B cell (primary cell): ENCODE data around the gene REN. TPM values are rescaled to one million over a fixed set of nuclear protein-coding genes. Genes with fewer than 3 reads are reported as not detected.
A peak's percentile ranks its signal among the peaks of the same experiment; 100 is the strongest.

Source experiments
- ATAC-seq: fragments of 200-7000 bp; cut with Tn5 transposase; one replicate; pipeline ENCODE4 v1.10.0; 2021; ENCODE audit warnings: low read depth, mild to moderate bottlenecking, moderate number of reproducible peaks, moderate library complexity
- CTCF ChIA-PET: fragments of 350-600 bp; sonication (Branson Sonifier 250); formaldehyde crosslinking; loops from one replicate; lab custom pipeline; 2021; ENCODE audit warnings: antibody characterized with exemption, inconsistent platforms; lab: Charles Lee
- POLR2A ChIA-PET: fragments of 350-600 bp; sonication (Branson Sonifier 250); formaldehyde crosslinking; loops from one replicate; lab custom pipeline; 2021; ENCODE audit warnings: antibody characterized with exemption; lab: Charles Lee
- DNase-seq: peaks from one replicate; pipeline ENCODE4 v3.0.0; 2013
- H2AFZ ChIP-seq: 2 replicates; pipeline ENCODE4 v1.6.1; 2012; ENCODE audit warnings: mild to moderate bottlenecking, low read depth, low read length; ENCODE audit not compliant: insufficient read depth, poor library complexity, severe bottlenecking
- H3K27ac ChIP-seq, 2 donors: 1 replicate in 1 of 2; 2 replicates in 1 of 2; pipeline ENCODE4 v1.5.1; 2012 to 2013; ENCODE audit warnings: low read length in 2 of 2, mild to moderate bottlenecking in 2 of 2, moderate library complexity in 1 of 2
- H3K27me3 ChIP-seq, 4 experiments: fragments of 200-600 bp in 1 of 4; sonication (generic) in 1 of 4; replicated peaks in 1 of 4; 1 replicate in 2 of 4; 2 replicates in 2 of 4; pipeline versions ENCODE4 v1.6.1 to v1.7.0; 2013 to 2016; ENCODE audit warnings: low read length in 3 of 4, mild to moderate bottlenecking in 2 of 4, mixed read lengths in 1 of 4, moderate library complexity in 1 of 4; ENCODE audit not compliant: insufficient read depth in 4 of 4, control insufficient read depth in 3 of 4; ENCODE audit errors: control extremely low read depth in 1 of 4
- H3K36me3 ChIP-seq, 2 experiments: replicated peaks in 1 of 2; 1 replicate in 1 of 2; 2 replicates in 1 of 2; pipeline versions ENCODE4 v1.6.1 to v1.7.1; 2013; ENCODE audit warnings: low read length in 1 of 2; ENCODE audit not compliant: insufficient read depth in 2 of 2, control insufficient read depth in 1 of 2; ENCODE audit errors: control extremely low read depth in 1 of 2, extremely low read depth in 1 of 2
- H3K4me1 ChIP-seq, 2 donors: fragments of 200-600 bp in 1 of 2; sonication (generic) in 1 of 2; 1 replicate in 1 of 2; 2 replicates in 1 of 2; pipeline versions ENCODE4 v1.5.1 to v1.6.1; 2013 to 2017; ENCODE audit warnings: low read length in 2 of 2; ENCODE audit not compliant: control insufficient read depth in 2 of 2, insufficient read depth in 2 of 2
- H3K4me2 ChIP-seq: replicated peaks from 2 replicates; pipeline ENCODE3; 2012; ENCODE audit warnings: mild to moderate bottlenecking, low read depth, low read length; ENCODE audit not compliant: poor library complexity, severe bottlenecking
- H3K4me3 ChIP-seq, 5 experiments: fragments of 200-600 bp in 1 of 5; sonication (generic) in 1 of 5; 1 replicate in 3 of 5; 2 replicates in 2 of 5; pipeline versions ENCODE4 v1.5.1 to v1.7.0; 2011 to 2016; ENCODE audit warnings: low read length in 4 of 5, mild to moderate bottlenecking in 4 of 5, low read depth in 2 of 5, control low read depth in 1 of 5, moderate library complexity in 1 of 5; ENCODE audit not compliant: insufficient read depth in 1 of 5; ENCODE audit errors: control extremely low read depth in 1 of 5, extremely low read depth in 1 of 5
- H3K79me2 ChIP-seq: fragments of 200-600 bp; sonication (generic); one replicate; pipeline ENCODE4 v1.6.0; 2016; ENCODE audit warnings: low read length; ENCODE audit not compliant: control insufficient read depth, insufficient read depth
- H3K9ac ChIP-seq: fragments of 200-600 bp; sonication (generic); 2 replicates; pipeline ENCODE4 v1.6.1; 2017; ENCODE audit warnings: mild to moderate bottlenecking, low read length, moderate library complexity
- H3K9me3 ChIP-seq, 3 donors: one replicate each; pipeline versions ENCODE4 v1.6.1 to v1.7.1; 2013; ENCODE audit warnings: low read length in 2 of 3; ENCODE audit not compliant: control insufficient read depth in 2 of 3, insufficient read depth in 1 of 3; ENCODE audit errors: control extremely low read depth in 1 of 3
- H4K20me1 ChIP-seq: 2 replicates; pipeline ENCODE4 v1.6.0; 2012; ENCODE audit warnings: mild to moderate bottlenecking, low read length; ENCODE audit not compliant: insufficient read depth, control insufficient read depth, poor library complexity, severe bottlenecking
- H3K27ac Mint-ChIP-seq: one replicate; pipeline ENCODE4 v1.8.0; 2021; ENCODE audit warnings: mixed read lengths
- H3K27me3 Mint-ChIP-seq: one replicate; pipeline ENCODE4 v1.8.0; 2021; ENCODE audit warnings: mixed read lengths
- H3K4me1 Mint-ChIP-seq: one replicate; pipeline ENCODE4 v1.8.0; 2021; ENCODE audit warnings: mixed read lengths
- H3K4me3 Mint-ChIP-seq: one replicate; pipeline ENCODE4 v1.8.0; 2021; ENCODE audit warnings: mixed read lengths
- H3K9me3 Mint-ChIP-seq: one replicate; pipeline ENCODE4 v1.8.0; 2022; ENCODE audit warnings: mixed read lengths; ENCODE audit not compliant: insufficient read depth
- CTCF ChIP-seq: fragments of 200-600 bp; IDR thresholded peaks from one replicate; pipeline ENCODE4 v1.8.0; 2022; ENCODE audit warnings: antibody characterized with exemption, mild to moderate bottlenecking
- EZH2 ChIP-seq: IDR thresholded peaks from 2 replicates; pipeline ENCODE4 v1.6.1; 2012; ENCODE audit warnings: borderline replicate concordance, low read depth, mild to moderate bottlenecking, moderate library complexity, low read length; ENCODE audit not compliant: insufficient read depth, poor library complexity, severe bottlenecking
- WGBS: methylation state at CpG from one replicate; pipeline ENCODE4 v1.1.5; 2013; ENCODE audit warnings: missing lambda C conversion rate; ENCODE audit not compliant: insufficient coverage; 5-methylcytosine and 5-hydroxymethylcytosine counted together
- intact Hi-C: fragments of 100-400 bp; cut with micrococcal nuclease; formaldehyde crosslinking; loops from one replicate; pipeline ENCODE4 v1.10.0; 2022
- polyA plus RNA-seq: library from polyadenylated mRNA; depleted of rRNA; stranded (reverse); fragments of >200 nt; gene quantifications from 2 replicates; pipeline ENCODE4 v1.2.3, GENCODE V29; 2012
- total RNA-seq, 2 donors: library from RNA; stranded (reverse); fragments of 120-200 nt in 1 of 2; gene quantifications; 1 replicate in 1 of 2; 2 replicates in 1 of 2; pipeline versions ENCODE4 v1.2.3 to v1.2.4, GENCODE V29; 2013 to 2022

REN gene
- total and polyA plus RNA-seq, 2 donors (not counting 1 experiment from before 2014, with no cell fraction given) = not detected

- H3K9ac ChIP-seq = no peak overlapping the region
- H3K27ac Mint-ChIP-seq = no peak overlapping the region
- intact Hi-C loops = loop anchor here (1.0 to 5.0 kb wide), 2 partner anchors 268 to 627 kb away; partner anchors contain the start of gene SNRPE
Observed at GRCh38 chr1:204128964-204129896, 36.9 kb downstream of the REN start.

More at GRCh38 chr1:204128964-204129896, 36.9 kb downstream of the REN start:
- peak; percentile 76 for DNase-seq
- Histone ChIP-seq H4K20me1 (no peaks in the 10 kb centered on the region), H3K79me2 (no peaks in the 10 kb centered on the region), H3K4me1 (peaks cover 7 to 8% of the 10 kb centered on the region in 2 donors), H3K36me3 (no peaks in the 10 kb centered on the region), H3K4me3 (no peak overlapping the region), H2AFZ (peak overlapping the region; percentile 58), H3K27me3 (peaks cover 0 to 12% (median 2%) of the 10 kb centered on the region in 4 experiments), H3K4me2 (peak overlapping the region; percentile 56), H3K9me3 (no peaks in the 10 kb centered on the region), H3K27ac (no peak overlapping the region)
- ChIA-PET POLR2A (interaction anchor here (0.6 kb wide), 1 partner anchor 14 kb away, joined by 12 read pairs; no protein-coding TSS in a partner anchor), CTCF (interaction anchor here (0.6 to 4.0 kb wide), 21 partner anchors 8 to 1253 kb away, joined by 3 to 25 read pairs (median 4); partner anchors contain the start of genes ATP2B4, ETNK2 and SNRPE)
- WGBS = 38% methylated on average over 18 of the region's 29 CpGs
- Mint-ChIP-seq H3K4me3 (peak overlapping the region; percentile 34), H3K9me3 (no peaks in the 10 kb centered on the region), H3K27me3 (peaks cover 14% of the 10 kb centered on the region), H3K4me1 (peaks cover 5% of the 10 kb centered on the region)
- TF ChIP-seq EZH2 (no peak), CTCF (peak; percentile 87)
- peak; percentile 83 for ATAC-seq
